Fibroblast of peridontal ligament (primary cell): ENCODE results near the gene GPX2.
"Not testable (repeated sequence)": the region's sequence is repeated elsewhere in the genome, so short reads cannot be mapped to it uniquely, and the experiment has no call there.

Experiments
- DNase-seq: peaks from one replicate; pipeline ENCODE4 v3.0.0-alpha.2; 2010; ENCODE audit errors: extremely low read depth

Gene GPX2

GRCh38 chr14:64913477-64913876, 29.1 kb downstream of the GPX2 start:
- not testable (repeated sequence) for DNase-seq

- no peak for DNase-seq
These were observed 30.3 kb downstream of the GPX2 start for GRCh38 chr14:64912261-64912660.

DNA sequence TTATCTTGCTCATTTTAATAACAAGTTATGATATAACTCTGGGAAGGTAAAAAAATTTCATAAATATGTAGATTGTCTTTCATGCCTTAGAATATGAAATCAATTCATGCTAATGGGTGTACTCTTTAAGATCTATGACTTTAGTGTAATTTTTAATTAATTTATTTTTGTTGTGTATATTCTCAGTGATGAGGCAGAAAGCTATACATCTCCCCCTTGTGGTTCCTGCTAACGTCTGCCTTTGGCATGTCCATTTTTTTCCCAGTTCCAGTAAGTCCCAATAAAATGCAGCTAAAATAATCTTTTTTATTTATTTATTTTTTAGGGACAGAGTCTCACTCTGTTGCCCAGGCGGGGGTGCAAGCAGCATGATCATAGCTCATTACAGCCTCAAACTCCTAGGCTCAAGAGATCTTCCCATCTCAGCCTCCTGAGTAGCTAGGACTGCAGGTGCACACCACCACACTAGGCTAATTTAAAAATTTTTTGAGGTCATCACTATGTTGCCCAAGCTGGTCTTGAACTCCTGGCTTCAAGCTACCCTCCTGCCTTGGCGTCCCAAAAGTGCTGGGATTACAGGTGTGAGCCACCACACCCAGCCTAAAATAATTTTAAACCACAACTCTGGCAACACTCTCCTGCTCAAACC, 31.6 kb downstream of the GPX2 start:
- DNase-seq: peak; percentile 51

- no peak for DNase-seq
These were observed 36.5 kb downstream of the GPX2 start for GRCh38 chr14:64906022-64906421.

DNA sequence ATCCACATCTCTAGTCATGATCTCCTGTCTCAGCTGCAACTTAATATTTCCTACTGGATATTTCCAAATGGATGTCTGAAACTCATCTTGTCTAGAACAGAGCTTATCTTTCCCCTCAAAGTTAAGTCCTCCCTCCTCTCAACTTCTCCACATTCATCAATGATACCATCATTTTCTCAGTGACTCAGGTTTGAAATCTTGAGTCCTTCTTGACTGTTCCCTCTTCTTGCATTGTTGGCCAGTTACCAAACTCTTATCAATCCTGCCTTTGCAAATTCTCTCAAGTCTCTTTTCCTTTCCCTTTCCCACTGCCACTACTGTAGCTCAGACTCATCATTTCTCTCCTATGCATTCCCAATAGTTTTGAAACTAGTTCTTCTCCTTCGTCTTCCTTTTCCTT, 42.6 kb downstream of the GPX2 start:
- no peak for DNase-seq

- DNase-seq: peak; percentile 84
These were observed 50.6 kb downstream of the GPX2 start for GRCh38 chr14:64891839-64892375.

GRCh38 chr14:64891173-64891838, 51.2 kb downstream of the GPX2 start:
- no peak for DNase-seq

DNA sequence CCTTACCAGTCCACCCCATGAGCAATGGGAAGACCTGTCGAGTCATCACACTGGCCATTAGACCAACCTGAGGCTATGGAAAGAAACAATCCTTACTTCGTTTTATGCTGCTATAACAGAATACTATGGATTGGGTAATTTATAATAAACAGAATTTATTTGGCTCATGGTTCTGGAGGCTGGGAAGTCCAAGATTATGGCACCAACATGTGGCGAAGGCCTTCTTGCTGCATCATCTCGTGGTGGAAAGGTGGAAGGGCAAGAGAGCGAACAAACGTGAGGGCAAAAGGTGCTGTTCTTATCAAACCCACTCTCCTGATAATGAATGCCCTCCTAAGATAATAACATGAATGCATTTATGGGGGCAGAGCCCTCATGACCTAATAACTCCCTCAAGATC, 53.2 kb downstream of the GPX2 start:
- DNase-seq: no peak
